DOHH2 (cell line): ENCODE data around the gene DOK3.
A peak's percentile ranks its signal among the peaks of the same experiment; 100 is the strongest.

Experiments
- H3F3A ChIP-seq: fragments of 200-600 bp; sonication (generic), shearing (Covaris generic); 2 replicates; pipeline ENCODE4 v1.6.0; 2016; ENCODE audit warnings: antibody characterized with exemption, mild to moderate bottlenecking; ENCODE audit not compliant: control insufficient read depth, insufficient read depth
- H3K27ac ChIP-seq: fragments of 200-600 bp; sonication (generic); 2 replicates; pipeline ENCODE4 v1.5.1; 2014; ENCODE audit warnings: low read depth, mild to moderate bottlenecking, low read length, moderate library complexity
- H3K27me3 ChIP-seq: fragments of 200-600 bp; sonication (generic); 2 replicates; pipeline ENCODE4 v1.6.1; 2014; ENCODE audit warnings: mild to moderate bottlenecking, low read length, mixed read lengths; ENCODE audit not compliant: control insufficient read depth
- H3K36me3 ChIP-seq: fragments of 200-600 bp; sonication (generic); 2 replicates; pipeline ENCODE4 v1.6.1; 2014; ENCODE audit warnings: mild to moderate bottlenecking, low read length, moderate library complexity, mixed read lengths; ENCODE audit not compliant: control insufficient read depth
- H3K4me1 ChIP-seq: fragments of 200-600 bp; sonication (generic); 2 replicates; pipeline ENCODE4 v1.6.1; 2014; ENCODE audit warnings: mild to moderate bottlenecking, low read length, mixed read lengths; ENCODE audit not compliant: control insufficient read depth
- H3K4me2 ChIP-seq: fragments of 200-600 bp; sonication (generic); 2 replicates; pipeline ENCODE4 v1.6.0; 2014; ENCODE audit warnings: mild to moderate bottlenecking, low read length, moderate library complexity
- H3K4me3 ChIP-seq: fragments of 200-600 bp; sonication (generic); 2 replicates; pipeline ENCODE4 v1.5.1; 2014; ENCODE audit warnings: mild to moderate bottlenecking, low read length, mixed read lengths
- H3K79me2 ChIP-seq: fragments of 200-600 bp; sonication (generic); 2 replicates; pipeline ENCODE4 v1.6.1; 2014; ENCODE audit warnings: mild to moderate bottlenecking, low read length, mixed read lengths; ENCODE audit not compliant: control insufficient read depth
- H3K9me2 ChIP-seq: fragments of 200-600 bp; sonication (generic); replicated peaks from 2 replicates; pipeline ENCODE4 v1.6.1; 2014; ENCODE audit warnings: mild to moderate bottlenecking, low read length, mixed read lengths; ENCODE audit not compliant: control insufficient read depth
- H3K9me3 ChIP-seq: fragments of 200-600 bp; sonication (generic); 2 replicates; pipeline ENCODE4 v1.6.1; 2014; ENCODE audit warnings: antibody characterized with exemption, low read length, mixed read lengths; ENCODE audit not compliant: control insufficient read depth, insufficient read depth
- H4K20me1 ChIP-seq: fragments of 200-600 bp; sonication (generic); 2 replicates; pipeline ENCODE4 v1.6.0; 2014; ENCODE audit warnings: low read depth, mild to moderate bottlenecking, antibody characterized with exemption, low read length, moderate library complexity; ENCODE audit not compliant: control insufficient read depth, insufficient read depth
- CTCF ChIP-seq: fragments of 200-600 bp; sonication (generic); IDR thresholded peaks from one replicate; pipeline ENCODE4 v1.5.1; 2014; ENCODE audit warnings: antibody characterized with exemption, mild to moderate bottlenecking, low read depth, low read length; ENCODE audit not compliant: poor library complexity, severe bottlenecking
- EZH2phosphoT487 ChIP-seq: fragments of 200-600 bp; sonication (generic); IDR thresholded peaks from 2 replicates; pipeline ENCODE4 v1.6.1; 2017; ENCODE audit warnings: borderline replicate concordance, mild to moderate bottlenecking, antibody characterized with exemption, low read length, moderate library complexity, mixed read lengths

Gene DOK3

DNA sequence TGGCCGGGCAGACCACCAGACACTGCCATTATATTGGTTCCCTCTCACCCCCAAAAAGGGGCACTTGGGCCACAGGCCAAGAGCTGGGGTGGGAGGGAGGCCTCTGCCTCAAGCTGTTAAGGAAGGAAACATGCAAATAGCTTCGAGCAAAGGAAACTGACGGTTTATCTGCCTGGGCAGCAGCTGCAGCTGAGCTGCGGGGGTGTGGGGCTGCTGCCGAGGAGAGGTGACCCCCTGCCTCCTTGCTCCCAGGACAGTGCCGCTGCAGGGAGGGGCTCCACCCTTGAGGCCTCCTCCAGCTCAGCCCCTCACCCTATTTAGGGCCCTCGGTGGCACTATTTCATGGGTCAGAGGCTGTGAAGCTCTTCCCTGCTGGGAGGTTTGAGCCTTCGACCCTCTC lies 789 bp downstream of the DOK3 start:
- H3K27ac ChIP-seq = peak overlapping the region; percentile 99

DNA sequence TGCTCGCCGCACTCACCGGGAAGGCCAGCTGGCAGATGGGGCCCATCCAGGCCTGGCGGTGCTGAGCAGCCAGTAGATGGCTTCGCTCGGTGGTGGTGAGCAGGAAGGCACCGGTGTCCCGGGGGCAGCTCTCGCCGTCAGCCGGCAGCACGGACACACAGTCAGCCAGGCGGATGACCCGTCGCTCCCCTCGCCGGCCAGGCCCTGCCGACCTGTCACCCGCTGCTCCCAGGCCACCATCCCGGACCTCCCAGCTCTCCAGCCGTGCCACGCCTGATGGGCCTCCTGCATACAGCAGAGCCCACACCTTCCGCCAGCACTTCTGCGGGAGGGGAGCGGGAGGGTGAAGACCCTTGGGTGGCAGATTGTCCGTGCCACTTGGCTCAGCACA lies 1.4 kb downstream of the DOK3 start:
- Histone ChIP-seq H3K27me3 (no peaks in the 10 kb centered on the region), H3F3A (peaks cover 24% of the 10 kb centered on the region), H4K20me1 (0 out of 2 replicates have a peak, but pooled peaks cover 4% of the 10 kb centered on the region), H3K9me3 (no peaks in the 10 kb centered on the region), H3K36me3 (peaks cover 93% of the 10 kb centered on the region), H3K27ac (peak overlapping the region; percentile 99), H3K4me3 (peak overlapping the region; percentile 81), H3K4me2 (peak overlapping the region; percentile 100), H3K79me2 (peaks cover 39% of the 10 kb centered on the region), H3K4me1 (peaks cover 78% of the 10 kb centered on the region), H3K9me2 (no peaks in the 10 kb centered on the region)
- no peak for TF ChIP-seq EZH2phosphoT487
- TF ChIP-seq CTCF = peak; percentile 23

More for the DNA sequence above, 789 bp downstream of the DOK3 start:
- peaks cover 72% of the 10 kb centered on the region for H3K4me1 ChIP-seq
- peaks cover 93% of the 10 kb centered on the region for H3K36me3 ChIP-seq
- H3K9me3 ChIP-seq = no peaks in the 10 kb centered on the region
- TF ChIP-seq EZH2phosphoT487 = no peak
- TF ChIP-seq CTCF = no peak
- peak overlapping the region; percentile 81 for H3K4me3 ChIP-seq
- H4K20me1 ChIP-seq = no peaks in the 10 kb centered on the region
- H3F3A ChIP-seq = peaks cover 18% of the 10 kb centered on the region
- H3K9me2 ChIP-seq = no peaks in the 10 kb centered on the region
- H3K27me3 ChIP-seq = no peaks in the 10 kb centered on the region
- H3K79me2 ChIP-seq = peaks cover 42% of the 10 kb centered on the region
- H3K4me2 ChIP-seq = peak overlapping the region; percentile 100

- Histone ChIP-seq H3K9me3 (no peaks in the 10 kb centered on the region), H3K4me1 (peaks cover 83% of the 10 kb centered on the region), H3K4me2 (peak overlapping the region; percentile 100), H3K79me2 (peaks cover 39% of the 10 kb centered on the region), H4K20me1 (peaks cover 4% of the 10 kb centered on the region; the same call in 1 of the 2 replicates), H3K36me3 (peaks cover 93% of the 10 kb centered on the region), H3K4me3 (peak overlapping the region; percentile 81), H3K27ac (peak overlapping the region; percentile 99), H3F3A (peaks cover 29% of the 10 kb centered on the region), H3K9me2 (no peaks in the 10 kb centered on the region), H3K27me3 (no peaks in the 10 kb centered on the region)
- TF ChIP-seq EZH2phosphoT487 (no peak), CTCF (peak; percentile 36)
These were observed 1.9 kb downstream of the DOK3 start for GRCh38 chr5:177507596-177508220.
